HUES64 (cell line): Measurements from ENCODE around the gene NPC1L1.

Experiments used
- H3K27ac ChIP-seq: 2 replicates; pipeline ENCODE4 v1.7.0; 2013; ENCODE audit warnings: low read depth, low read length, inconsistent platforms
- H3K27me3 ChIP-seq: 2 replicates; pipeline ENCODE4 v1.6.1; 2013; ENCODE audit warnings: mild to moderate bottlenecking, low read length; ENCODE audit not compliant: insufficient read depth
- H3K36me3 ChIP-seq: 2 replicates; pipeline ENCODE4 v1.6.1; 2013; ENCODE audit warnings: mild to moderate bottlenecking, low read length; ENCODE audit not compliant: insufficient read depth
- H3K4me1 ChIP-seq: 2 replicates; pipeline ENCODE4 v1.6.1; 2013; ENCODE audit warnings: mild to moderate bottlenecking, low read length, moderate library complexity; ENCODE audit not compliant: insufficient read depth
- H3K4me3 ChIP-seq: 2 replicates; pipeline ENCODE4 v1.5.1; 2013; ENCODE audit warnings: mild to moderate bottlenecking, low read length, moderate library complexity
- H3K9ac ChIP-seq: 2 replicates; pipeline ENCODE4 v1.6.1; 2013; ENCODE audit warnings: mild to moderate bottlenecking, low read depth, low read length
- H3K9me3 ChIP-seq: 2 replicates; pipeline ENCODE4 v1.6.1; 2013; ENCODE audit warnings: low read depth, low read length; ENCODE audit not compliant: insufficient read depth
- WGBS: fragments of 150-250, 120-280 bp; methylation state at CpG from one replicate; pipeline ENCODE4 v1.1.7; 2013; ENCODE audit warnings: missing lambda C conversion rate; 5-methylcytosine and 5-hydroxymethylcytosine counted together

NPC1L1 gene

DNA sequence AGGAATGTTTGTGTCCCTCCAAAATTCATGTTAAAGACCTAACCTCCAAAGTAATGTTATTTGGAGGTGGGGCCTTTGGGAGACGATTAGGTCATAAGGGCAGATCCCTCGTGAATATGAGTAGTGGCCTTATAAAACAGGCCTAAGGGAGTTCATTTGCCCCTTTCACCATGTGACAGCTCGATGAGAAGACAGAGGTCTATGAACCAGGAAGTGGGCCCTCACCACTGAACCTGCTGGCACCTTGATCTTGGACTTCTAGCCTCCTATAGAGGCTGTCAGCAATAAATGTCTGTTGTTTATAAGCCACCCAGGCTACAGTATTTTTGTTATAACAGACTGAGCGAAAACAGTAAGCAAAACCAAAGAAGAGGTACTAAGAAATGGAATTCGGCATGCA, 64.8 kb downstream of the NPC1L1 start:
- Histone ChIP-seq H3K27me3 (no peaks in the 10 kb centered on the region), H3K9me3 (no peaks in the 10 kb centered on the region), H3K9ac (no peak overlapping the region), H3K4me1 (no peaks in the 10 kb centered on the region), H3K4me3 (no peak overlapping the region), H3K36me3 (peaks cover 84% of the 10 kb centered on the region), H3K27ac (no peak overlapping the region)
- WGBS, result 93% methylated on average over 5 of the region's 5 CpGs

GRCh38 chr7:44473295-44473694, 67.8 kb downstream of the NPC1L1 start:
- 91% methylated on average over 3 of the region's 3 CpGs for WGBS
- H3K9me3 ChIP-seq, result no peaks in the 10 kb centered on the region
- H3K4me3 ChIP-seq, result no peak overlapping the region
- H3K27me3 ChIP-seq, result no peaks in the 10 kb centered on the region
- H3K27ac ChIP-seq, result no peak overlapping the region
- no peaks in the 10 kb centered on the region for H3K4me1 ChIP-seq
- H3K9ac ChIP-seq, result no peak overlapping the region
- H3K36me3 ChIP-seq, result peaks cover 76% of the 10 kb centered on the region

GRCh38 chr7:44472843-44473242, 68.3 kb downstream of the NPC1L1 start:
- Histone ChIP-seq H3K4me1 (no peaks in the 10 kb centered on the region), H3K4me3 (no peak overlapping the region), H3K9ac (no peak overlapping the region), H3K9me3 (no peaks in the 10 kb centered on the region), H3K27me3 (no peaks in the 10 kb centered on the region), H3K36me3 (peaks cover 79% of the 10 kb centered on the region), H3K27ac (no peak overlapping the region)
- 86% methylated on average over 3 of the region's 3 CpGs for WGBS

DNA sequence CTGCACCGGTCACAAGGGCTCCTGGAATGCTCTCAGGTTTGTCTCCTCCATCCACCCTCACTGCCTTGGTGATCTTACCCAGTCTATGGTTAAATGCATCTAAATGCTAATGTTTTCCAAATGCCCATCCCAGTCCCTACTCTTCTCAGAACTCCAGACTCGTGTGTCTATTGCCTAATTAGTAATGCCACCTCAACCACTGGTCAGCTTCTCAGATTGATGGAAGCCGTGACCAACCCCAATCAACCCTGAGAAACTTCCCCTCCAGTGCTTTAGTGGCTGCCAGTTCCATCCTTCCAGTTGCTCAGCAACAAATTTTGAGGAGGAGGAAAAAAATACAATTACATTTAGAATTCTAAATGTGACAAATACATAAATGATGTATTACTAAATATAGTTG, 69.3 kb downstream of the NPC1L1 start:
- Histone ChIP-seq H3K4me3 (no peak overlapping the region), H3K36me3 (peaks cover 85% of the 10 kb centered on the region), H3K4me1 (no peaks in the 10 kb centered on the region), H3K27ac (no peak overlapping the region), H3K27me3 (no peaks in the 10 kb centered on the region), H3K9ac (no peak overlapping the region), H3K9me3 (no peaks in the 10 kb centered on the region)
- WGBS, result 94% methylated on average over 3 of the region's 3 CpGs

GRCh38 chr7:44471436-44471835, 69.7 kb downstream of the NPC1L1 start:
- H3K4me1 ChIP-seq, result no peaks in the 10 kb centered on the region

GRCh38 chr7:44470628-44471245, 70.4 kb downstream of the NPC1L1 start:
- Histone ChIP-seq H3K36me3 (peaks cover 81% of the 10 kb centered on the region), H3K4me3 (no peak overlapping the region), H3K9ac (no peak overlapping the region), H3K9me3 (no peaks in the 10 kb centered on the region), H3K27me3 (no peaks in the 10 kb centered on the region), H3K4me1 (no peaks in the 10 kb centered on the region), H3K27ac (no peak overlapping the region)
- WGBS, result 91% methylated on average over 4 of the region's 5 CpGs

More at GRCh38 chr7:44471436-44471835, 69.7 kb downstream of the NPC1L1 start:
- no peak overlapping the region for H3K27ac ChIP-seq
- 96% methylated on average over 1 of the region's 1 CpG for WGBS
- no peaks in the 10 kb centered on the region for H3K9me3 ChIP-seq
- H3K36me3 ChIP-seq, result peaks cover 85% of the 10 kb centered on the region
- H3K27me3 ChIP-seq, result no peaks in the 10 kb centered on the region
- H3K4me3 ChIP-seq, result no peak overlapping the region
- H3K9ac ChIP-seq, result no peak overlapping the region

DNA sequence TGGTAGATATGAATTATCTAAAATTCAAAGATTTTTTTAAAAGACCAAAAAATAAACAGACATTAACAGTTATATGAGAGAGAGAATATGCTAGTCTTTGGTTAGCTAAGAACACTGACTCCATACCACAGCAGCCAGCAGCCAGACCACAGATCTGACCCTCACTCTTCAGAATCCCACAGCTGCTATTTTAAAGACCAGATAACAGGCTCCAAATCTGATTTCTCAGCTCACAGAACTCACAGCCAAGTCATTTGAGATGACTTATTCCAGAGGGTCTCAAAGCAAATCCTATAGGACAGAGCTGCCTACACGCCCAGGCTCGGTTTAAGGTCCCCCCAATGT, 71.0 kb downstream of the NPC1L1 start:
- peaks cover 82% of the 10 kb centered on the region for H3K36me3 ChIP-seq
- H3K27ac ChIP-seq, result no peak overlapping the region
- 98% methylated on average over 2 of the region's 2 CpGs for WGBS
- H3K9me3 ChIP-seq, result no peaks in the 10 kb centered on the region
- H3K4me1 ChIP-seq, result no peaks in the 10 kb centered on the region
- H3K4me3 ChIP-seq, result no peak overlapping the region
- no peak overlapping the region for H3K9ac ChIP-seq
- H3K27me3 ChIP-seq, result no peaks in the 10 kb centered on the region

- no peaks in the 10 kb centered on the region for H3K27me3 ChIP-seq
- no peaks in the 10 kb centered on the region for H3K9me3 ChIP-seq
- H3K27ac ChIP-seq, result no peak overlapping the region
- no peak overlapping the region for H3K9ac ChIP-seq
- peaks cover 81% of the 10 kb centered on the region for H3K36me3 ChIP-seq
- H3K4me3 ChIP-seq, result no peak overlapping the region
- 93% methylated on average over 3 of the region's 4 CpGs for WGBS
- no peaks in the 10 kb centered on the region for H3K4me1 ChIP-seq
Observed at GRCh38 chr7:44469461-44470134, 71.5 kb downstream of the NPC1L1 start.

- no peak overlapping the region for H3K9ac ChIP-seq
- WGBS, result 100% methylated on average over 4 of the region's 4 CpGs
- no peaks in the 10 kb centered on the region for H3K4me1 ChIP-seq
- H3K27me3 ChIP-seq, result no peaks in the 10 kb centered on the region
- H3K4me3 ChIP-seq, result no peak overlapping the region
- no peak overlapping the region for H3K27ac ChIP-seq
- H3K9me3 ChIP-seq, result no peaks in the 10 kb centered on the region
- H3K36me3 ChIP-seq, result peaks cover 65% of the 10 kb centered on the region
Observed at GRCh38 chr7:44467217-44467548, 73.9 kb downstream of the NPC1L1 start.

DNA sequence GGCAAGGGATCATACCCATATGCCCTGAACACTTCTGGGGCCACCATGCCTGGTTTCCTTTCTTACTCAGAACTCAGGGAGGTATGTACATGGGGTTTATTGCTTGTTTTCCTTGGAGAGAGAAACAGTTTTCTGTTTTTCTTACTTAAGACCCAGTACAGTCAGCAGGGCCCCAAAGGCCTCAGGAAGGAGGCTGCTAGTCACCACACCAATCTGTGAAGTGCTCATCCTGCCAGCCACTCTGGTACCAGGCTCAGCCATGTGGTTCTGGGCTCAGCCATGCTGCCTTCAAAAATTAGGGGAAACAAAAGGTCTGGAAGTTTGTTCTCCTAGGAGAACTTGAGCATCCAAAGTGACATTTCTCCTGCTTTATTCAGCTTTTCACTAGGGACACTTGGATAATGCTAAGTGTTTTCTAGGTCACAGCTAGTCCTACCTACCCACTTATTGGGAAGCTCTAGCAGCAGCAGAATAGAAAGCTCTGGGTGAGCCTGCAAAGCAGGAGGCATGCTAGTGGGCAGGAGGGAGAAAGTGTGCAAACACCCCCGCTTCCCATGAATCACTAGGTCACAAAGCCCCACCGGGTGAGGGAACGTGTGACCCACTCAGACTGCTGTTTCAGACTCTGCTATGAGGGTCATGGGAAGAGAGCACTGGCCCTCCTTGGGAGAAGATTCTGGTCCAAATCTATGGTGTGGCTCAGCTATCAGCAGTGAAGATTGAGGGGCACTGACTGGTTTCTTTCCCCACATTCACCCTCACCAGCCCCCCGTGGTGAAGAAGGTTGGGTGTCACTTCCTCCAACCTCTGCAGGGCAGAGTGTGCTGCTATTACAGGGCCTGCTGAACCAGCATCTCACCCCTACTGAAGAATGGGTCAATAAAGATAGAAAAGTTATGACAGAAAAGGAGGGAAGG, 74.6 kb downstream of the NPC1L1 start:
- Histone ChIP-seq H3K36me3 (peaks cover 59% of the 10 kb centered on the region), H3K4me3 (no peak overlapping the region), H3K27ac (no peak overlapping the region), H3K9ac (no peak overlapping the region), H3K27me3 (no peaks in the 10 kb centered on the region), H3K4me1 (no peaks in the 10 kb centered on the region), H3K9me3 (no peaks in the 10 kb centered on the region)
- WGBS, result 94% methylated on average over 4 of the region's 4 CpGs

GRCh38 chr7:44465490-44465889, 75.6 kb downstream of the NPC1L1 start:
- Histone ChIP-seq H3K36me3 (peaks cover 48% of the 10 kb centered on the region), H3K9me3 (no peaks in the 10 kb centered on the region), H3K4me3 (no peak overlapping the region), H3K4me1 (no peaks in the 10 kb centered on the region), H3K27me3 (no peaks in the 10 kb centered on the region), H3K27ac (no peak overlapping the region), H3K9ac (no peak overlapping the region)
- 99% methylated on average over 5 of the region's 5 CpGs for WGBS
